HepG2 (cell line): ENCODE data around the gene XPC. TPM values are rescaled to one million over a fixed set of nuclear protein-coding genes. Genes with fewer than 3 reads are reported as not detected.

Experiments
- ATF3 ChIP-seq: sonication (generic); formaldehyde crosslinking; IDR thresholded peaks from 2 replicates; pipeline ENCODE4 v1.4.0; 2020; ENCODE audit warnings: missing genetic modification reagents
- DBP ChIP-seq: sonication (generic); formaldehyde crosslinking; IDR thresholded peaks from 2 replicates; pipeline ENCODE4 v1.4.0; 2020; ENCODE audit warnings: missing genetic modification reagents; ENCODE audit errors: not compliant biosample characterization
- EED ChIP-seq: sonication (generic); formaldehyde crosslinking; IDR thresholded peaks from 2 replicates; pipeline ENCODE4 v1.5.0; 2020; ENCODE audit warnings: mild to moderate bottlenecking, missing genetic modification reagents
- FOSL2 ChIP-seq: sonication (generic); formaldehyde crosslinking; IDR thresholded peaks from 2 replicates; pipeline ENCODE4 v1.4.0; 2020; ENCODE audit warnings: missing genetic modification reagents
- HMG20B ChIP-seq: conservative IDR thresholded peaks from 2 replicates; pipeline ENCODE4 v1.6.1; 2016; ENCODE audit warnings: missing genetic modification reagents, missing compliant biosample characterization
- HMGXB4 ChIP-seq, 2 experiments: sonication (generic) in 1 of 2; formaldehyde crosslinking in 1 of 2; IDR thresholded peaks; 2 replicates each; pipeline versions ENCODE4 v1.4.0 to v1.6.1; 2018 to 2020; ENCODE audit warnings: missing genetic modification reagents in 2 of 2, borderline replicate concordance in 1 of 2, low read depth in 1 of 2, mild to moderate bottlenecking in 1 of 2, missing biosample characterization in 1 of 2
- HOXA9 ChIP-seq: sonication (generic); formaldehyde crosslinking; IDR thresholded peaks from 2 replicates; pipeline ENCODE4 v1.8.1; 2022; ENCODE audit warnings: missing genetic modification reagents, mild to moderate bottlenecking, moderate library complexity, borderline replicate concordance
- SNRNP70 ChIP-seq: fragments of 200-400 bp; formaldehyde crosslinking; IDR thresholded peaks from 2 replicates; pipeline ENCODE4 v1.6.1; 2017; ENCODE audit warnings: mild to moderate bottlenecking, low read depth, low read length, moderate library complexity
- TFE3 ChIP-seq: IDR thresholded peaks from 2 replicates; pipeline ENCODE4 v1.6.1; 2016
- ZBTB4 ChIP-seq: sonication (generic); formaldehyde crosslinking; IDR thresholded peaks from 2 replicates; pipeline ENCODE4 v1.4.0; 2020; ENCODE audit warnings: missing genetic modification reagents, mild to moderate bottlenecking, borderline replicate concordance
- ZFP36L2 ChIP-seq: sonication (generic); formaldehyde crosslinking; IDR thresholded peaks from 2 replicates; pipeline ENCODE4 v1.4.0; 2020; ENCODE audit warnings: missing genetic modification reagents
- ZNF224 ChIP-seq: sonication (generic); formaldehyde crosslinking; IDR thresholded peaks from 2 replicates; pipeline ENCODE4 v1.5.0; 2020; ENCODE audit warnings: mild to moderate bottlenecking, missing genetic modification reagents
- ZNF33A ChIP-seq: sonication (generic); formaldehyde crosslinking; IDR thresholded peaks from 2 replicates; pipeline ENCODE4 v1.5.1; 2020; ENCODE audit warnings: missing genetic modification reagents, mild to moderate bottlenecking, moderate library complexity, borderline replicate concordance
- ZNF414 ChIP-seq: sonication (generic); formaldehyde crosslinking; IDR thresholded peaks from 2 replicates; pipeline ENCODE4 v1.5.0; 2020; ENCODE audit warnings: missing genetic modification reagents
- ZNF678 ChIP-seq: sonication (generic); formaldehyde crosslinking; IDR thresholded peaks from 2 replicates; pipeline ENCODE4 v1.4.0; 2020; ENCODE audit warnings: mild to moderate bottlenecking, missing genetic modification reagents
- ZNF784 ChIP-seq: sonication (generic); formaldehyde crosslinking; IDR thresholded peaks from 2 replicates; pipeline ENCODE4 v1.5.1; 2020; ENCODE audit warnings: missing genetic modification reagents, mild to moderate bottlenecking, borderline replicate concordance
- ZNF788 ChIP-seq: sonication (generic); formaldehyde crosslinking; IDR thresholded peaks from 2 replicates; pipeline ENCODE4 v1.5.0; 2020; ENCODE audit warnings: mild to moderate bottlenecking, missing genetic modification reagents, borderline replicate concordance
- ZSCAN25 ChIP-seq: sonication (generic); formaldehyde crosslinking; IDR thresholded peaks from 2 replicates; pipeline ENCODE4 v1.8.0; 2022; ENCODE audit warnings: mild to moderate bottlenecking, missing genetic modification reagents
- polyA plus RNA-seq, 8 experiments: library from polyadenylated mRNA; depleted of rRNA in 3 of 8; stranded (reverse) in 7 of 8; unstranded in 1 of 8; fragments of >200 nt; fragmentation: Illumina TruSeq in 4 of 8; extraction: Trizol in 4 of 8; gene quantifications; 2 replicates each; pipeline versions ENCODE4 v1.2.1 to v1.2.3, GENCODE V29; 2011 to 2016; ENCODE audit warnings: low read depth in 4 of 8, missing spikeins in 1 of 8, mixed read lengths in 1 of 8; ENCODE audit not compliant: insufficient read depth in 1 of 8
- total RNA-seq, 5 experiments: library from RNA; depleted of rRNA; stranded (reverse); fragments of >200 nt; fragmentation: Illumina TruSeq; extraction: Trizol; gene quantifications; 2 replicates each; pipeline ENCODE4 v1.2.3, GENCODE V29; 2016; ENCODE audit warnings: low read depth in 1 of 5

XPC gene
- total and polyA plus RNA-seq, 2 of the 13 experiments (the other 11 are each of a cell fraction or from before 2014, with no cell fraction given) = 9.4 to 24.1 TPM

- TF ChIP-seq ZBTB4 (CRISPR knock-in tag) (no peak), ZNF224 (CRISPR knock-in tag) (no peak), DBP (CRISPR knock-in tag) (no peak), ZNF678 (no peak; the same call in 1 of the 2 replicates), ZNF784 (CRISPR knock-in tag) (no peak), ZNF788 (CRISPR knock-in tag) (peak; percentile 48; the same call in 1 of the 2 replicates), ZFP36L2 (CRISPR knock-in tag) (no peak), HMG20B (no peak), FOSL2 (CRISPR knock-in tag) (peak; percentile 90), HMGXB4 (CRISPR knock-in tag; IDR thresholded peaks at IDR 0.05; ENCODE audit: borderline replicate concordance in 1 of 2, low read depth in 1 of 2) (peak in 1 of 2 experiments; percentile 76; a peak in 3 of 4 replicates), ZNF414 (CRISPR knock-in tag) (no peak), TFE3 (no peak), ATF3 (CRISPR knock-in tag) (no peak), ZNF33A (CRISPR knock-in tag) (no peak), HOXA9 (CRISPR knock-in tag) (no peak), SNRNP70 (no peak), ZSCAN25 (CRISPR knock-in tag) (no peak), EED (CRISPR knock-in tag) (peak; percentile 96)
Observed at GRCh38 chr3:14125193-14126016, 53.0 kb downstream of the XPC start (continued).
